Stimulated activated CD4-positive, alpha-beta T cell treated with anti-CD3 and anti-CD28 coated beads, TNF-alpha, amount 100 ng/mL, for 48 hours (primary cell): ENCODE measurements around the gene CIAO2A.

ENCODE experiments used
- DNase-seq, 3 donors: peaks; one replicate each; pipeline ENCODE4 v3.0.0-alpha.2; 2020; ENCODE audit warnings: low read depth in 3 of 3

The CIAO2A gene

GRCh38 chr15:64044300-64045100, 49.1 kb downstream of the CIAO2A start:
- no peak for DNase-seq

- DNase-seq = no peak
These were observed 54.6 kb downstream of the CIAO2A start for GRCh38 chr15:64038878-64039610.

- no peak for DNase-seq
These were observed 55.7 kb downstream of the CIAO2A start for GRCh38 chr15:64037966-64038365.

- no peak for DNase-seq
These were observed 56.5 kb downstream of the CIAO2A start for GRCh38 chr15:64037116-64037515.

- DNase-seq = no peak
These were observed 58.1 kb downstream of the CIAO2A start for GRCh38 chr15:64035525-64035924.

GRCh38 chr15:64034519-64034918, 59.1 kb downstream of the CIAO2A start:
- DNase-seq = no peak

GRCh38 chr15:64032329-64032728, 61.3 kb downstream of the CIAO2A start:
- no peak for DNase-seq

- no peak for DNase-seq
These were observed 63.5 kb downstream of the CIAO2A start for GRCh38 chr15:64030123-64030522.

- no peak for DNase-seq
These were observed 64.0 kb downstream of the CIAO2A start for GRCh38 chr15:64029633-64030032.

- DNase-seq = no peak
These were observed 64.5 kb downstream of the CIAO2A start for GRCh38 chr15:64029110-64029509.

- DNase-seq = no peak
These were observed 67.0 kb downstream of the CIAO2A start for GRCh38 chr15:64026591-64026990.

- no peak for DNase-seq
These were observed 69.2 kb downstream of the CIAO2A start for GRCh38 chr15:64024172-64025050.

- DNase-seq = no peak
These were observed 70.4 kb downstream of the CIAO2A start for GRCh38 chr15:64023220-64023619.

GRCh38 chr15:64022571-64022970, 71.1 kb downstream of the CIAO2A start:
- DNase-seq = no peak
